Head of caudate nucleus (tissue), 42 donors: ENCODE data around the gene NPIPB9.
"Not testable (repeated sequence)": the region's sequence is repeated elsewhere in the genome, so short reads cannot be mapped to it uniquely, and the experiment has no call there.

Experiments
- DNase-seq, 42 donors: peaks; one replicate each; pipeline versions ENCODE4 v3.0.0 to v3.0.0-alpha.2; 2020 to 2021; ENCODE audit warnings: mixed read lengths in 7 of 42
- intact Hi-C: fragments of 100-400 bp; cut with DNase I; formaldehyde crosslinking; loops from one replicate; pipeline ENCODE4 v1.15.0; 2022

Gene NPIPB9

GRCh38 chr16:28820016-28820415 lies 68.4 kb downstream of the NPIPB9 start:
- intact Hi-C loops, result no loop called here
- DNase-seq, result no peak

GRCh38 chr16:28820546-28820945 lies 69.0 kb downstream of the NPIPB9 start:
- intact Hi-C loops, DNase-seq: not testable (repeated sequence)

- DNase-seq, result peak in 1 of 42 donors; percentile 3
- intact Hi-C loops, result no loop called here
These were observed 70.4 kb downstream of the NPIPB9 start for GRCh38 chr16:28821874-28822519.
